SK-MEL-5 (cell line): ENCODE data around the gene EXOC1. TPM values are rescaled to one million over a fixed set of nuclear protein-coding genes. Genes with fewer than 3 reads are reported as not detected.

Experiments used
- DNase-seq: peaks from one replicate; pipeline ENCODE4 v3.0.0-alpha.2; 2016; ENCODE audit warnings: low read depth, low spot score
- in situ Hi-C: cut with HindIII; loops from 2 replicates; pipeline ENCODE4 v1.10.0; 2016; ENCODE audit warnings: low sequenced_read_pairs, high pct_unique_total_duplicates, low pct_unique_long_range_greater_than_20kb
- polyA plus RNA-seq, 2 experiments: library from polyadenylated mRNA; depleted of rRNA; stranded (reverse); fragments of >200 nt; gene quantifications; 2 replicates each; pipeline ENCODE4 v1.2.3, GENCODE V29; 2015
- total RNA-seq: library from RNA; depleted of rRNA; stranded (reverse); fragments of >200 nt; shearing (Covaris generic); gene quantifications from 2 replicates; pipeline ENCODE4 v1.2.3, GENCODE V29; 2014; rRNA removed

EXOC1 gene, protein sequence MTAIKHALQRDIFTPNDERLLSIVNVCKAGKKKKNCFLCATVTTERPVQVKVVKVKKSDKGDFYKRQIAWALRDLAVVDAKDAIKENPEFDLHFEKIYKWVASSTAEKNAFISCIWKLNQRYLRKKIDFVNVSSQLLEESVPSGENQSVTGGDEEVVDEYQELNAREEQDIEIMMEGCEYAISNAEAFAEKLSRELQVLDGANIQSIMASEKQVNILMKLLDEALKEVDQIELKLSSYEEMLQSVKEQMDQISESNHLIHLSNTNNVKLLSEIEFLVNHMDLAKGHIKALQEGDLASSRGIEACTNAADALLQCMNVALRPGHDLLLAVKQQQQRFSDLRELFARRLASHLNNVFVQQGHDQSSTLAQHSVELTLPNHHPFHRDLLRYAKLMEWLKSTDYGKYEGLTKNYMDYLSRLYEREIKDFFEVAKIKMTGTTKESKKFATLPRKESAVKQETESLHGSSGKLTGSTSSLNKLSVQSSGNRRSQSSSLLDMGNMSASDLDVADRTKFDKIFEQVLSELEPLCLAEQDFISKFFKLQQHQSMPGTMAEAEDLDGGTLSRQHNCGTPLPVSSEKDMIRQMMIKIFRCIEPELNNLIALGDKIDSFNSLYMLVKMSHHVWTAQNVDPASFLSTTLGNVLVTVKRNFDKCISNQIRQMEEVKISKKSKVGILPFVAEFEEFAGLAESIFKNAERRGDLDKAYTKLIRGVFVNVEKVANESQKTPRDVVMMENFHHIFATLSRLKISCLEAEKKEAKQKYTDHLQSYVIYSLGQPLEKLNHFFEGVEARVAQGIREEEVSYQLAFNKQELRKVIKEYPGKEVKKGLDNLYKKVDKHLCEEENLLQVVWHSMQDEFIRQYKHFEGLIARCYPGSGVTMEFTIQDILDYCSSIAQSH
- total RNA-seq = 41.8 and 43.5 TPM in 2 replicates
- polyA plus RNA-seq (2015; cell fraction: cytosol; rRNA removed) = 22.0 and 23.5 TPM in 2 replicates
- 79.1 and 80.3 TPM in 2 replicates for polyA plus RNA-seq (2015; cell fraction: nucleus; rRNA removed)

DNA sequence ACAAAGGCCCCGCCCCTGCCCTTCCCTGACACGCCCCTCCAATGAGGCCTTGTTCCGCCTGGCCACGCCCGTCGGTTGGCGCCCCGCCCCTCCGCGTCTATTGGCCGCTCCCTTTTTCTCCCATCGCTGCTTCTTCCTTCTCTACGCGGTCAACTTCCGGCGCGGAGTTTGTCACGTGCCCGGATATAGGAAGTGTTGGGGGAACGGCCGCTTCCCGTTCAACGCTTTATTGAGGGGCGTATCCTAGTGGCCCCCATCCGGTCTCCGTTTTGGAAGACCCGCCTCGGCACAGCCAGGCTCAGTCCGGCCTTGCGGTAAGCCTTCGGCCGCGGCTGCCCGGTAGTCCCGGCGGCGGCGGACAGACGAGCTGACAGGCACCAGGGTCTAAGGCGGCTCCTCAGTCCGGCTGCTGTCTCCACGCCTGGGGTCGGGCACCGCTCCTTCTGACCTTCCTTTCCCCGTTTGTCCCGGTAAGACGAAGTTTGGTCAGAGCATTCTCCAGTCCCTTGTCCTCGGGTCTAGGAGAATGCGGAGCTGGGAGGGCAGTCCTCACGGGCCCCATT, at the start of gene EXOC1:
EXOC1 (plus strand) TSS at position 165 of the 563 bp plus-strand sequence. CDS start 4,676 bp downstream, outside the sequence.
- in situ Hi-C loops = no loop called here
- peak; percentile 96 for DNase-seq

DNA sequence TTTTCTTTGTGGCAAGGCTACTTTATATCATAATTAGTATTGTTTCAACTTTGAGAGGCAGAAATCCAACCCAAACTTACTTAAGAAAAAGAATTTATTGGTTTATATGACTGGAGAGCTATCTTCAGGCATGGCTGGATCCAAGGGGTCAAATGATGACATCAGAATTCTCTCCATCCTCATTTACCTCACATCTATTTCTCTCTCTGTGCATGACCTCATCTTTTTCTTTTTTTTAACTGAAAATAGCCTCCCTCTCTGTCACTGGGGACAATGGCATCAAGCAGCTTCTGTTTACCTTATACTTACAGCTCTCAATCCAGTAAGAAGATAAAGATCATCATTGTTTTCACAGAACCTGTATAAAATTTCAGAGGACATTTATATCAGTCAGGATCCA, 45.9 kb upstream of the EXOC1 start:
- in situ Hi-C loops = no loop called here
- DNase-seq = no peak

DNA sequence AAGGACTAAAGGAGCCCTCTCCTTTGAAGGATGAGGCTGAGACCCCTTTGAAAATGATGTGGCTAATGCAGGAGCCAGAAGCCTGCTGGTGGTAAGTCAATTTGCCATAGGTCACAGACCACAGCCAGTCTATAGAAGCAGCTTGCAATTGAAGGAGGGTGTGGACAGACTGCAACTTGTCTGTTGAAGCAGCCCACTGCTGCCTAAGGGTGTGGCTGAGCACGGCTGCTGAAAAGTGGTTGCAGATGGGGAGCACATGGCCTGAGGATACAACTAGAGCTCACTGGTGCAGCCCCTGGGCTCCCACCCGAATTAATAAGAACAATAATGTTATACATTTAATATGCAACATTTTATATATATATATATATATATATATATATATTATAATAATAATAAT, 45.3 kb upstream of the EXOC1 start:
- DNase-seq = no peak
- in situ Hi-C loops = no loop called here

- DNase-seq = no peak
- in situ Hi-C loops = no loop called here
Measured at GRCh38 chr4:55808632-55809031, 44.8 kb upstream of the EXOC1 start.

DNA sequence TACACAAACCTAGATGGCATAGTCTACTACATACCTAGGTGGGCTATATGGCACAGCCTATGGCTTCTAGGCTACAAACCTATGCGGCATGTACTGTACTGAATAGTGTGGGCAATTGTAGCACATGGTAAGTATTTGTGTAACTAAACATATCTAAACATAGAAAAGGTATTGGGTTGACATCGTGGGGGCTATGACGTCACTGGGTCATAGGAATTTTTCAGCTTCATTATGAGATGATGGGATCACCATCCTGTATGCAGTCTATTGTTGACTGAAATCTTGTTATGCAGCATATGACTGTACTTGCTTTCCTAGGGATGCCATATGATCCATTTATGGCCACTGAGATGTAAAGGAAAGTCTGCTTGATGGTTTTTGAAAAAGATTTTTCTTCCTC, 35.8 kb upstream of the EXOC1 start:
- DNase-seq = no peak
- in situ Hi-C loops = no loop called here

- no peak for DNase-seq
- in situ Hi-C loops = no loop called here
Measured at GRCh38 chr4:55819634-55820033, 33.8 kb upstream of the EXOC1 start, which contains the start of gene EXOC1L. Gene EXOC1L (plus strand): TSS chr4:55819790. CDS start chr4:55820027, 237 bp downstream.

GRCh38 chr4:55820279-55820678, 33.2 kb upstream of the EXOC1 start:
- in situ Hi-C loops = no loop called here
- no peak for DNase-seq

DNA sequence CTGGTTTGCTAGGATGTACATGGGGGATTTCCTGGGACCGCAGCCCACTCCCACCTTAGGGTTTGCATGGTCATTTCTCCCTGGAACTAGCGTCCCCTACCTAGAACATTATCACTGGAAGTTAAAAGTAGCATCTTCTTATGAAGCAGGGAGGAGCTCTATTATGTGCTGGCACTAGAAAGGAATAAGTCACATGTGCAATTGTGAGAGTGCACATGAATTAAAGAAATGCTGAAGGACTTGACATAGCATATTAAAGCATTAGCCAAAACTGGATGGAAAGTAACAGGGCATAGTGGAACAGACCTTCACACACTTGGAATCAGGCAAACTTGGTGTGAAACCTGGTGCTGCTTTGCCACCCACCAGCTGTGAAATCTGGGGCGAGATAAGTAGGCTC, 31.1 kb upstream of the EXOC1 start:
- in situ Hi-C loops = no loop called here
- no peak for DNase-seq

DNA sequence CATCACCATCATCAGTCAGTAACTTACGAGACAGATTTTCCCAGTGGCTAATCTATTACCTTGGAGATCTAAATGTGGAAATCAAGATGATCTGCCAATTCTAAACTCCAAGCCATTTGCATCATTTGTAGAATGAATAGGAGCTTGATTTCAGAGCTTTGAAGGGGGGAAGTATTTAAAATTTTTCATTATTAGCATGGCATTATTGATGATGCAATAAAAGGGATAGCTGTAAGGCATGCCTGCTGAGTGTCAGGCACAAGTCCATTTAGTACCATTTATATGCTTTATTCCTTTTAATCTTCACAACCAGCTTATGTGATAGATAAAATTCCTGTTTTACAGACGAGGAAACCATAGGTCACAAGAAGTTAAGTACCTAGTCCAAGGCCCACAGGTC, 28.6 kb upstream of the EXOC1 start:
- in situ Hi-C loops = no loop called here
- no peak for DNase-seq

GRCh38 chr4:55826986-55827385, 26.5 kb upstream of the EXOC1 start:
- DNase-seq = no peak
- in situ Hi-C loops = no loop called here

DNA sequence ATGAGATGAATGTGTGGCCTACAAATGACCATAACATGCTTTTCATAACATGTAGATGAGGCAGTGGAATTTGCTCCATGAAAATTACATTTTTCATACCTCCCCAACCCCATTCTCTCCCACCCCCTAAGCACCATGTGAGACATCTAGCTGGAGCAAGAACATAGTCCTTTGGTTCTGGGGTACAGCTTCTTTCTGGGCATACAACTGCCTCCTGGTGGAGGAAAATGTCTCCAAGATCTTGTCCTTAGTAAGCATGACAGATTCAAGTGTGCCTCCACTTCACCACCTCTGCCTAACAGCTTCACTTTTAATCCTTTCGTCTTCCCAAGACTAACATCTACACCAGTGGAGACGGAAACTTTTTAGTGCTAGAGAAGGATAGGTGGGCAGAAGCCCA, 25.9 kb upstream of the EXOC1 start:
- in situ Hi-C loops = no loop called here
- DNase-seq = no peak

DNA sequence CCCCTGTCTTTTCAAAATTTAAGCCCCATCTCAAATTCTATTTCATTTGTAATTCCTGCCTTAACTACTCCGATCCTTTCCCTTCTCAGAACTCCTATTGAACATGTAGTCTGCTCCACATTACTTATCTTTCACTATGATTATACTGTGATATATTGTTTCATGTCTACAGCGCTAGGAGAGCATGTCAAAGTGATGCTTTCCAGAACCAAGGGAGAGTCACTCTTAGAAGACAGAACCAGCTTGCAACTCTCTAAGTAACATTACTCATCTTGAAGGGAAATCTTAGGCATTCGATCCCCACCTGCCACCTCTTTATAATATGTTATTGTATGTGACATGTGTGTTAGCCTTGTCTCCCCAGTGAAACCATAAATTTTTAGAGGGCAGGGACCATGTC, 23.4 kb upstream of the EXOC1 start:
- in situ Hi-C loops = no loop called here
- DNase-seq = no peak

GRCh38 chr4:55830716-55831115, 22.7 kb upstream of the EXOC1 start:
- no peak for DNase-seq
- in situ Hi-C loops = no loop called here

- DNase-seq = no peak
- in situ Hi-C loops = no loop called here
Measured at GRCh38 chr4:55834086-55834795, 19.2 kb upstream of the EXOC1 start.

DNA sequence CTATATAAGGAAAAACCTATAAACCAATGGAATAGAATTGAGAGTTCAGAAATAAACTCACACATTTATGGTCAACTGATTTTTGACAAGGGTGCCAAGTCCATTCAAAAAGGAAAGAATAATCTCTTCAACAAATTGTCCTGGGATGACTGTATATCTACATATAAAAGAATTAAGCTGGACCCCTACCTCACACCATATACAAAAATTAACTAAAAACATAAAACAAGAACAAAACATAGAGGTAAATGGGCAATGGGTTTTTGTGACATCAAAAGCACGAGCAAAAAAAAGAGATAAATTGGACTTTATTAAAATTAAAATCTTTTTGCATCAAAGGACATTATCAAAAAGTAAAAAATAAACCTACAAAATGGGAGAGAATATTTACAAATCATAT, 15.5 kb upstream of the EXOC1 start:
- in situ Hi-C loops = no loop called here
- DNase-seq = no peak

DNA sequence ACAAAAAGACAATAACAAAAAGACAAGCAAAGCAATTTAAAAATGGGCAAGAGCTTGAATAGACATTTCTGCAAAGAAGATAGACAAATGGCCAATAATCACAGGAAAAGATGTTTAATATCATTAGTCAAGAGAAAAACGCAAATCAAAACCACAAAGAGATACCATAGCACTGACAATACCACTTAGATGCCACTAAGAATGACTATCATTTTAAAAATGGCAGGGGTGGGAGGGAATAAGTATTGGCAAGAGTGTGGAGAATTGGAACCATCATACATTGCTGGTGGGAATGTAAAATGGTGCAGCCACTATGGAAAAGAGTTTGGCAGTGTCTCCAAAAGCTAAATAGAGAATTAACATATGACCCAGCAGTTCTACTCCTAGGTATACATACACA, 15.1 kb upstream of the EXOC1 start:
- DNase-seq = no peak
- in situ Hi-C loops = no loop called here

GRCh38 chr4:55838952-55839351, 14.5 kb upstream of the EXOC1 start:
- in situ Hi-C loops = no loop called here

GRCh38 chr4:55840956-55841355, 12.5 kb upstream of the EXOC1 start:
- in situ Hi-C loops = no loop called here

More at GRCh38 chr4:55838952-55839351, 14.5 kb upstream of the EXOC1 start:
- DNase-seq = no peak

More at GRCh38 chr4:55840956-55841355, 12.5 kb upstream of the EXOC1 start:
- no peak for DNase-seq
